GM12878 (cell line): ENCODE measurements around the gene LCN1. TPM values are rescaled to one million over a fixed set of nuclear protein-coding genes. Genes with fewer than 3 reads are reported as not detected.

Source experiments
- ATAC-seq: fragments of 200-7000 bp; cut with Tn5 transposase; 3 replicates; pipeline ENCODE4 v1.9.1; 2020; ENCODE audit warnings: mild to moderate bottlenecking, moderate library complexity
- BruUV-seq: library from RNA; stranded (reverse); fragments of 400-500 nt; replicated peaks from 2 replicates; lab custom pipeline; 2021; lab: Mats Ljungman, UMichigan
- CTCF ChIA-PET: fragments of 300-600 bp; sonication (Branson Sonifier 250); formaldehyde crosslinking; extraction: SDS; loops from one replicate; lab custom pipeline; 2021; ENCODE audit warnings: inconsistent platforms; lab: Yijun Ruan, JAX
- POLR2A ChIA-PET: fragments of 350-600 bp; formaldehyde crosslinking; extraction: SDS; loops from one replicate; lab custom pipeline; 2021; ENCODE audit warnings: inconsistent platforms; lab: Charles Lee
- RAD21 ChIA-PET: fragments of 300-600 bp; sonication (Branson Sonifier 250); formaldehyde crosslinking; loops from one replicate; lab custom pipeline; 2023; ENCODE audit warnings: antibody characterized with exemption; ENCODE audit not compliant: unreplicated experiment; lab: Charles Lee
- SMC1A ChIA-PET: fragments of 300-600 bp; sonication (Branson Sonifier 250); formaldehyde crosslinking; loops from one replicate; lab custom pipeline; 2023; ENCODE audit not compliant: unreplicated experiment, uncharacterized antibody; lab: Charles Lee
- DNase-seq: peaks from one replicate; pipeline ENCODE4 v3.0.0-alpha.2; 2011; ENCODE audit warnings: low read depth, low spot score
- FAIRE-seq: peaks from 3 replicates; lab custom pipeline; 2011; peaks lifted over from hg19 to GRCh38; lab: Jason Lieb, UNC
- H2AFZ ChIP-seq: 2 replicates; pipeline ENCODE4 v1.6.0; 2011; ENCODE audit warnings: low read depth, low read length, control low read depth; ENCODE audit not compliant: control insufficient read depth
- H3K27ac ChIP-seq: 2 replicates; pipeline ENCODE4 v1.5.1; 2011; ENCODE audit warnings: control low read depth; ENCODE audit not compliant: control insufficient read depth, insufficient read depth
- H3K27me3 ChIP-seq, 2 experiments: replicated peaks in 1 of 2; 2 replicates each; pipeline versions ENCODE4 v1.6.0 to v1.6.1; 2011; ENCODE audit warnings: low read length in 1 of 2; ENCODE audit not compliant: control insufficient read depth in 2 of 2, insufficient read depth in 2 of 2
- H3K36me3 ChIP-seq, 2 experiments: 2 replicates each; pipeline ENCODE4 v1.5.1; 2011; ENCODE audit warnings: low read length in 1 of 2; ENCODE audit not compliant: control insufficient read depth in 2 of 2, insufficient read depth in 2 of 2
- H3K4me1 ChIP-seq: 2 replicates; pipeline ENCODE4 v1.6.1; 2011; ENCODE audit warnings: mild to moderate bottlenecking, low read length, moderate library complexity, mixed read lengths; ENCODE audit not compliant: control insufficient read depth, insufficient read depth
- H3K4me2 ChIP-seq: 2 replicates; pipeline ENCODE4 v1.6.0; 2011; ENCODE audit warnings: control low read depth; ENCODE audit not compliant: control insufficient read depth, insufficient read depth
- H3K4me3 ChIP-seq: fragments of 200-600 bp; sonication (generic); 2 replicates; pipeline ENCODE4 v1.5.1; 2016
- H3K79me2 ChIP-seq: 2 replicates; pipeline ENCODE4 v1.6.0; 2011; ENCODE audit warnings: low read length; ENCODE audit not compliant: control insufficient read depth, insufficient read depth
- H3K9ac ChIP-seq: 2 replicates; pipeline ENCODE4 v1.8.0; 2011; ENCODE audit warnings: low read length, control low read depth, mixed read lengths; ENCODE audit not compliant: control insufficient read depth, insufficient read depth
- H3K9me3 ChIP-seq: replicated peaks from 3 replicates; pipeline ENCODE4 v1.5.1; 2011; ENCODE audit warnings: mild to moderate bottlenecking, low read length; ENCODE audit not compliant: control insufficient read depth, insufficient read depth
- H4K20me1 ChIP-seq: 2 replicates; pipeline ENCODE4 v1.6.0; 2011; ENCODE audit not compliant: control insufficient read depth, insufficient read depth
- ATF7 ChIP-seq: fragments of 450-650 bp; IDR thresholded peaks from 2 replicates; pipeline ENCODE4 v1.6.1; 2016; ENCODE audit warnings: low read depth, mild to moderate bottlenecking
- CEBPB ChIP-seq, 2 experiments: fragments of 150-350 bp in 1 of 2; IDR thresholded peaks; 2 replicates each; pipeline ENCODE4 v1.6.1; 2012 to 2014; ENCODE audit warnings: low read depth in 2 of 2, low read length in 2 of 2, borderline replicate concordance in 1 of 2, inconsistent platforms in 1 of 2
- CHD2 ChIP-seq: IDR thresholded peaks from 2 replicates; pipeline ENCODE4 v1.6.1; 2011; ENCODE audit warnings: low read depth, low read length, improper control_type of control experiment, borderline replicate concordance
- ELK1 ChIP-seq: IDR thresholded peaks from 2 replicates; pipeline ENCODE4 v1.6.1; 2012; ENCODE audit warnings: low read depth, low read length, improper control_type of control experiment
- LARP7 ChIP-seq: fragments of 450-650 bp; IDR thresholded peaks from 2 replicates; pipeline ENCODE4 v1.6.1; 2017; ENCODE audit warnings: mild to moderate bottlenecking
- NFYB ChIP-seq: IDR thresholded peaks from 2 replicates; pipeline ENCODE4 v1.6.1; 2011; ENCODE audit warnings: low read depth, mild to moderate bottlenecking, low read length, improper control_type of control experiment, moderate library complexity; ENCODE audit not compliant: insufficient read depth
- RUNX3 ChIP-seq: IDR thresholded peaks from 2 replicates; pipeline ENCODE4 v1.6.1; 2012; ENCODE audit warnings: low read length, inconsistent platforms
- SMARCA5 ChIP-seq: fragments of 450-650 bp; IDR thresholded peaks from 2 replicates; pipeline ENCODE4 v1.6.1; 2017; ENCODE audit warnings: mild to moderate bottlenecking
- SMC3 ChIP-seq: IDR thresholded peaks from 2 replicates; pipeline ENCODE4 v1.6.1; 2011; ENCODE audit warnings: low read length, improper control_type of control experiment, borderline replicate concordance
- SP1 ChIP-seq: IDR thresholded peaks from one replicate; pipeline ENCODE4 v1.6.1; 2011; ENCODE audit warnings: low read depth, low read length
- TARDBP ChIP-seq: IDR thresholded peaks from 2 replicates; pipeline ENCODE4 v1.6.1; 2016; ENCODE audit warnings: borderline replicate concordance
- ZNF217 ChIP-seq: fragments of 450-650 bp; IDR thresholded peaks from 2 replicates; pipeline ENCODE4 v1.6.1; 2017; ENCODE audit warnings: antibody characterized with exemption, mild to moderate bottlenecking
- ZNF687 ChIP-seq: fragments of 450-650 bp; IDR thresholded peaks from 2 replicates; pipeline ENCODE4 v1.6.1; 2017; ENCODE audit warnings: mild to moderate bottlenecking, moderate library complexity
- WGBS: methylation state at CpG from one replicate; pipeline ENCODE4 v1.1.6; 2016; ENCODE audit warnings: low lambda C conversion rate; ENCODE audit not compliant: insufficient replicate concordance, insufficient coverage; ENCODE audit errors: missing lambda C conversion rate; 5-methylcytosine and 5-hydroxymethylcytosine counted together
- in situ Hi-C: fragments of 300-500 bp; cut with MboI; formaldehyde crosslinking; loops from 9 replicates; pipeline ENCODE4 v1.14.3; 2018; ENCODE audit warnings: mixed read lengths
- intact Hi-C: fragments of 100-400 bp; cut with micrococcal nuclease; formaldehyde crosslinking; loops from one replicate; pipeline ENCODE4 v1.14.2; 2022; ENCODE audit not compliant: unreplicated experiment
- polyA plus RNA-seq, 11 experiments: library from polyadenylated mRNA; depleted of rRNA in 4 of 11; unstranded in 6 of 11; stranded (reverse) in 5 of 11; fragments of >200 nt; fragmentation: Nextera tagmentation in 4 of 11; fragmentation: Illumina TruSeq in 1 of 11; extraction: Ambion mirVana in 4 of 11; extraction: Trizol in 1 of 11; gene quantifications; 1 replicate in 1 of 11; 2 replicates in 10 of 11; pipeline versions ENCODE4 v1.2.1 to v1.2.3, GENCODE V29; 2011 to 2016; ENCODE audit warnings: inconsistent platforms in 2 of 11, missing spikeins in 2 of 11, low read depth in 1 of 11
- total RNA-seq, 4 experiments: library from RNA; depleted of rRNA in 3 of 4; stranded (reverse); fragments of >200 nt in 3 of 4; fragmentation: Illumina TruSeq in 1 of 4; extraction: Trizol in 1 of 4; gene quantifications; 2 replicates each; pipeline versions ENCODE4 v1.2.1 to v1.2.3, GENCODE V29; 2013 to 2021

LCN1 gene
- total and polyA plus RNA-seq, 10 of the 15 experiments (the other 5 are each of a cell fraction or from before 2014, with no cell fraction given), result not detected

DNA sequence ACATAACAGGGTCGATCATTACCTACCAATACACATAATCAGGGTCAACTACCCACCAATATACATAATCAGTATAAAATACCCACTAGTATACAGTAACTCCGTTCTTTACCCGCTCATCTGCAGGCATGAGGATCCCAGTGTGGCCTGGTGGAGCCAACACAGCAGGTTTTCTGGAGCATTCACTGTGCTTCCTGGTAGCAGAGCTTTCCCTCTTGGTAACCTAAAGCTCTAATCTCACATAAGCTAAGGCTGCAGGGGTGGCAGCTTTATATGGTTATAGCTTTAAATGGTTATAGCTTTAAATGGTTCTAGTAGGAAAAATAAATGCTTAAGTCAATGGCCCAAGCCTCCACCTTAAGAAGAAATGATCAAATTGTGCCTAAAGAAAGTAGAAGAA is 11.9 kb downstream of the LCN1 start:
- no peaks in the 10 kb centered on the region for H4K20me1 ChIP-seq
- H3K36me3 ChIP-seq, result no peaks in the 10 kb centered on the region
- SMC1A ChIA-PET, result no interaction called here
- no peaks in the 10 kb centered on the region for H3K9me3 ChIP-seq
- RAD21 ChIA-PET, result no interaction called here
- ATAC-seq (no peak), DNase-seq (no peak), FAIRE-seq (no peak)
- WGBS, result 65% methylated on average over 3 of the region's 3 CpGs
- H3K9ac ChIP-seq, result no peak overlapping the region
- in situ Hi-C loops (no loop called here), intact Hi-C loops (no loop called here)
- POLR2A ChIA-PET, result no interaction called here
- H3K4me1 ChIP-seq, result no peaks in the 10 kb centered on the region
- peaks cover 0 to 3% of the 10 kb centered on the region in 2 experiments; a peak in 1 of 4 replicates for H3K27me3 ChIP-seq
- no peak overlapping the region for H2AFZ ChIP-seq
- no peak overlapping the region for H3K4me3 ChIP-seq
- no peak overlapping the region for H3K27ac ChIP-seq
- no TSS peak for BruUV-seq
- no peaks in the 10 kb centered on the region for H3K79me2 ChIP-seq
- no peak overlapping the region for H3K4me2 ChIP-seq
- TF ChIP-seq ELK1, result no peak
- TF ChIP-seq, all 136 proteins: peak for 0
- CTCF ChIA-PET, result no interaction called here

GRCh38 chr9:135533674-135534073 is 12.4 kb downstream of the LCN1 start:
- Histone ChIP-seq H3K79me2 (no peaks in the 10 kb centered on the region), H3K9ac (no peak overlapping the region), H3K4me2 (no peak overlapping the region), H2AFZ (no peak overlapping the region), H3K27me3 (peaks cover 0 to 3% of the 10 kb centered on the region in 2 experiments; a peak in 1 of 4 replicates), H4K20me1 (no peaks in the 10 kb centered on the region), H3K36me3 (no peaks in the 10 kb centered on the region), H3K27ac (no peak overlapping the region), H3K9me3 (no peaks in the 10 kb centered on the region), H3K4me1 (no peaks in the 10 kb centered on the region), H3K4me3 (no peak overlapping the region)
- ChIA-PET SMC1A (no interaction called here), POLR2A (no interaction called here), RAD21 (no interaction called here), CTCF (no interaction called here)
- no peak for DNase-seq
- no peak for ATAC-seq
- intact Hi-C loops (no loop called here), in situ Hi-C loops (no loop called here)
- no peak for TF ChIP-seq CEBPB (IDR thresholded peaks at IDR 0.05; ENCODE audit: borderline replicate concordance in 1 of 2, low read depth in 2 of 2, low read length in 2 of 2)
- no peak for TF ChIP-seq CHD2
- TF ChIP-seq TARDBP, result no peak
- no peak for TF ChIP-seq LARP7
- TF ChIP-seq SMARCA5, result no peak
- no peak for TF ChIP-seq SMC3
- no peak for TF ChIP-seq SP1
- TF ChIP-seq RUNX3, result no peak
- no peak for TF ChIP-seq ATF7
- TF ChIP-seq ZNF217, result no peak
- TF ChIP-seq NFYB, result no peak
- TF ChIP-seq ZNF687, result no peak
- 32% methylated on average over 12 of the region's 12 CpGs for WGBS
- no peak for FAIRE-seq
- no TSS peak for BruUV-seq
